ENCODE data around the gene ANXA11.

ANXA11 gene

GRCh38 chr10:80186364-80187012 is 18.8 kb downstream of the ANXA11 start:
- Histone ChIP-seq H3K4me3 (ENCODE audit: low read length) (peak overlapping the region; percentile 68), H3K36me3 (ENCODE audit: control insufficient read depth, low read length) (peaks cover 15% of the 10 kb centered on the region), H3K9me2 (replicated peaks; ENCODE audit: control insufficient read depth, low read length) (no peaks in the 10 kb centered on the region), H4K20me1 (ENCODE audit: control insufficient read depth, insufficient read depth, low read depth, low read length) (no peaks in the 10 kb centered on the region; the same call in 1 of the 2 replicates), H3K27me3 (ENCODE audit: control insufficient read depth, low read length) (no peaks in the 10 kb centered on the region), H3K9me3 (ENCODE audit: control insufficient read depth, insufficient read depth, low read length) (no peaks in the 10 kb centered on the region), H3K4me1 (ENCODE audit: control insufficient read depth, low read length) (peaks cover 48% of the 10 kb centered on the region), H3K27ac (ENCODE audit: low read depth, low read length) (peak overlapping the region; percentile 90), H3F3A (ENCODE audit: control insufficient read depth, insufficient read depth) (peaks cover 18% of the 10 kb centered on the region), H3K4me2 (ENCODE audit: low read length) (peak overlapping the region; percentile 86), H3K79me2 (ENCODE audit: control insufficient read depth, low read length) (peaks cover 92% of the 10 kb centered on the region)
- TF ChIP-seq EZH2phosphoT487 (IDR thresholded peaks at IDR 0.05; ENCODE audit: borderline replicate concordance, low read length) (no peak), CTCF (IDR thresholded peaks at IDR 0.05; ENCODE audit: low read depth, low read length, poor library complexity, severe bottlenecking) (no peak)

DNA sequence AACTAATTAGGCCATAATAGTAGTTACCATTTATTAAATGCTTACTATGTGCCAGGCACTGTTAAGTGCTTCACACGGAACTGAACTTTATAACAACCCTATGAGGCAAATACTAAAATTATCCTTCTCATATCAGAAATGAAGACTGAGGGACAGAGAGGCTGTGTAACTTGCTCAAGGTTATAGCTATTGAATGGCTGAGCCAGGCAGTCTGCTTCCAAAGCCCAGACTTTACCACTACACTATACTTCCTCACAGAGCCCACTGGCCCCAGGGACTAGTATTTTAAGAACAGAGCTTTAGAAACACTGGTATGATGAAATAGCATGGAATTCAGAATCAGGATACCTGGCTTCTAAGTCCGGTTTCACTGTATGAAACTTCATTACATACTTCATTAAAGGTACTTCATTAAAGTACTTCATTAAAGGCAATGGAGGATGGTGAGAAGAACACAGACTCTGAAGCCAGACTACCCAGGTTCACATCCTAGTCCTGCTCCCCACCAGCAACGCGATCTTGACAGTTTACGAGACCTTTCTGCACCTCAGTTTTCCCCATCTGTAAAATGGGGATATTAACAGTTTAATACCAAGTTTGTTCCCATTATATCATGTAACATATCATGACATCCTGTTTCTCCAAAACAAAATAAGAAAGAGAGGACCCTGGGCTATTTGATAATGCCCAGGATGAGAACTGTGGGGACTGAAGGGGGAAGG is 19.6 kb downstream of the ANXA11 start:
- Histone ChIP-seq H3K79me2 (ENCODE audit: control insufficient read depth, low read length) (peaks cover 89% of the 10 kb centered on the region), H3K36me3 (ENCODE audit: control insufficient read depth, low read length) (peaks cover 15% of the 10 kb centered on the region), H3K9me2 (replicated peaks; ENCODE audit: control insufficient read depth, low read length) (no peaks in the 10 kb centered on the region), H3K4me1 (ENCODE audit: control insufficient read depth, low read length) (peaks cover 48% of the 10 kb centered on the region), H3K4me3 (ENCODE audit: low read length) (no peak overlapping the region; the same call in 1 of the 2 replicates), H3K27ac (ENCODE audit: low read depth, low read length) (no peak overlapping the region), H4K20me1 (ENCODE audit: control insufficient read depth, insufficient read depth, low read depth, low read length) (no peaks in the 10 kb centered on the region; the same call in 1 of the 2 replicates), H3K9me3 (ENCODE audit: control insufficient read depth, insufficient read depth, low read length) (no peaks in the 10 kb centered on the region), H3F3A (ENCODE audit: control insufficient read depth, insufficient read depth) (peaks cover 18% of the 10 kb centered on the region), H3K27me3 (ENCODE audit: control insufficient read depth, low read length) (no peaks in the 10 kb centered on the region), H3K4me2 (ENCODE audit: low read length) (peak overlapping the region; percentile 86)
- TF ChIP-seq EZH2phosphoT487 (IDR thresholded peaks at IDR 0.05; ENCODE audit: borderline replicate concordance, low read length) (no peak), CTCF (IDR thresholded peaks at IDR 0.05; ENCODE audit: low read depth, low read length, poor library complexity, severe bottlenecking) (no peak)

GRCh38 chr10:80184291-80184690 is 21.0 kb downstream of the ANXA11 start:
- Histone ChIP-seq H3F3A (ENCODE audit: control insufficient read depth, insufficient read depth) (peaks cover 18% of the 10 kb centered on the region), H3K9me2 (replicated peaks; ENCODE audit: control insufficient read depth, low read length) (no peaks in the 10 kb centered on the region), H3K36me3 (ENCODE audit: control insufficient read depth, low read length) (peaks cover 12% of the 10 kb centered on the region), H3K79me2 (ENCODE audit: control insufficient read depth, low read length) (peaks cover 87% of the 10 kb centered on the region), H3K27me3 (ENCODE audit: control insufficient read depth, low read length) (no peaks in the 10 kb centered on the region), H3K27ac (ENCODE audit: low read depth, low read length) (no peak overlapping the region), H3K4me2 (ENCODE audit: low read length) (no peak overlapping the region), H3K4me1 (ENCODE audit: control insufficient read depth, low read length) (peaks cover 39% of the 10 kb centered on the region), H4K20me1 (ENCODE audit: control insufficient read depth, insufficient read depth, low read depth, low read length) (no peaks in the 10 kb centered on the region; the same call in 1 of the 2 replicates), H3K9me3 (ENCODE audit: control insufficient read depth, insufficient read depth, low read length) (no peaks in the 10 kb centered on the region), H3K4me3 (ENCODE audit: low read length) (no peak overlapping the region)
- TF ChIP-seq CTCF (IDR thresholded peaks at IDR 0.05; ENCODE audit: low read depth, low read length, poor library complexity, severe bottlenecking) (no peak), EZH2phosphoT487 (IDR thresholded peaks at IDR 0.05; ENCODE audit: borderline replicate concordance, low read length) (no peak)

Measured in DOHH2 (cell line).